ENCODE data around the gene DDX4.
A peak's percentile ranks its signal among the peaks of the same experiment; 100 is the strongest.

The DDX4 gene

GRCh38 chr5:55852503-55852902 lies 114.6 kb downstream of the DDX4 start:
- TF ChIP-seq CTCF (IDR thresholded peaks at IDR 0.05; ENCODE audit: unreplicated experiment in 3 of 3), result no peak
- Mint-ChIP-seq H3K9me3 (no peaks in the 10 kb centered on the region), H3K4me1 (peaks cover 13% of the 10 kb centered on the region), H3K4me3 (no peak overlapping the region), H3K27me3 (ENCODE audit: low read depth) (no peaks in the 10 kb centered on the region), H3K36me3 (ENCODE audit: low read depth) (no peaks in the 10 kb centered on the region), H3K27ac (no peak overlapping the region)

- Mint-ChIP-seq H3K27me3 (ENCODE audit: low read depth) (no peaks in the 10 kb centered on the region), H3K4me1 (peaks cover 13% of the 10 kb centered on the region), H3K27ac (peak overlapping the region; percentile 20 to 54 (median 38)), H3K9me3 (no peaks in the 10 kb centered on the region), H3K4me3 (no peak overlapping the region), H3K36me3 (ENCODE audit: low read depth) (no peaks in the 10 kb centered on the region)
- no peak for TF ChIP-seq CTCF (IDR thresholded peaks at IDR 0.05; ENCODE audit: unreplicated experiment in 3 of 3)
These were observed 115.3 kb downstream of the DDX4 start for GRCh38 chr5:55853041-55853670.

GRCh38 chr5:55853818-55854217 lies 116.0 kb downstream of the DDX4 start:
- no peaks in the 10 kb centered on the region for H3K27me3 Mint-ChIP-seq (ENCODE audit: low read depth)
- no peaks in the 10 kb centered on the region for H3K36me3 Mint-ChIP-seq (ENCODE audit: low read depth)
- peak overlapping the region; percentile 20 to 54 (median 38) for H3K27ac Mint-ChIP-seq
- no peaks in the 10 kb centered on the region for H3K9me3 Mint-ChIP-seq
- no peak overlapping the region for H3K4me3 Mint-ChIP-seq
- no peak for TF ChIP-seq CTCF (IDR thresholded peaks at IDR 0.05; ENCODE audit: unreplicated experiment in 3 of 3)
- peaks cover 13% of the 10 kb centered on the region for H3K4me1 Mint-ChIP-seq

- Mint-ChIP-seq H3K4me3 (no peak overlapping the region), H3K27ac (no peak overlapping the region), H3K4me1 (peaks cover 13% of the 10 kb centered on the region), H3K27me3 (ENCODE audit: low read depth) (no peaks in the 10 kb centered on the region), H3K9me3 (no peaks in the 10 kb centered on the region), H3K36me3 (ENCODE audit: low read depth) (no peaks in the 10 kb centered on the region)
- no peak for TF ChIP-seq CTCF (IDR thresholded peaks at IDR 0.05; ENCODE audit: unreplicated experiment in 3 of 3)
These were observed 117.6 kb downstream of the DDX4 start for GRCh38 chr5:55855509-55855908.

- Mint-ChIP-seq H3K27ac (no peak overlapping the region), H3K9me3 (no peaks in the 10 kb centered on the region), H3K4me3 (no peak overlapping the region), H3K36me3 (ENCODE audit: low read depth) (no peaks in the 10 kb centered on the region), H3K27me3 (ENCODE audit: low read depth) (no peaks in the 10 kb centered on the region), H3K4me1 (peaks cover 13% of the 10 kb centered on the region)
- TF ChIP-seq CTCF (IDR thresholded peaks at IDR 0.05; ENCODE audit: unreplicated experiment in 3 of 3), result no peak
These were observed 118.8 kb downstream of the DDX4 start for GRCh38 chr5:55856516-55857246.

- no peak overlapping the region for H3K4me3 Mint-ChIP-seq
- H3K4me1 Mint-ChIP-seq, result peaks cover 13% of the 10 kb centered on the region
- no peak for TF ChIP-seq CTCF (IDR thresholded peaks at IDR 0.05; ENCODE audit: unreplicated experiment in 3 of 3)
- H3K36me3 Mint-ChIP-seq (ENCODE audit: low read depth), result no peaks in the 10 kb centered on the region
- H3K27ac Mint-ChIP-seq, result no peak overlapping the region
- H3K9me3 Mint-ChIP-seq, result no peaks in the 10 kb centered on the region
- H3K27me3 Mint-ChIP-seq (ENCODE audit: low read depth), result no peaks in the 10 kb centered on the region
These were observed 119.4 kb downstream of the DDX4 start for GRCh38 chr5:55857247-55857640.

Measured in nephron (organoid).